ENCODE measurements around the gene LRCOL1.

GRCh38 chr12:132621657-132622435, 11.5 kb upstream of the LRCOL1 start:
- TF ChIP-seq ZZZ3 (IDR thresholded peaks at IDR 0.05; ENCODE audit: control insufficient read depth, insufficient read length, low read depth), result no peak
- no peak for TF ChIP-seq POLR2AphosphoS5 (IDR thresholded peaks at IDR 0.05; ENCODE audit: low read length)
- TF ChIP-seq HDAC2 (IDR thresholded peaks at IDR 0.05), result no peak
- no peak for TF ChIP-seq CTCF (IDR thresholded peaks at IDR 0.05 in 2 of 3, conservative IDR thresholded peaks at IDR 0.05 in 1 of 3; ENCODE audit: control insufficient read depth in 2 of 3, extremely low read depth in 1 of 3, insufficient read depth in 1 of 3, low read depth in 3 of 3, low read length in 3 of 3)
- TF ChIP-seq SREBF2 (IDR thresholded peaks at IDR 0.05; ENCODE audit: low read length), result no peak
- no peak for TF ChIP-seq NFXL1 (IDR thresholded peaks at IDR 0.05; ENCODE audit: borderline replicate concordance)
- no peak for TF ChIP-seq JUND (IDR thresholded peaks at IDR 0.05; ENCODE audit: low read depth, low read length)
- TF ChIP-seq BCL3 (IDR thresholded peaks at IDR 0.05; ENCODE audit: borderline replicate concordance, insufficient read depth, low read depth, low read length, poor library complexity, severe bottlenecking), result no peak
- TF ChIP-seq ZNF274 (IDR thresholded peaks at IDR 0.05; ENCODE audit: insufficient read depth, insufficient read length), result no peak
- TF ChIP-seq STAT3 (IDR thresholded peaks at IDR 0.05; ENCODE audit: low read depth, low read length), result no peak
- no peak for TF ChIP-seq TBL1XR1 (IDR thresholded peaks at IDR 0.05; ENCODE audit: low read depth, low read length)
- TF ChIP-seq TCF7 (IDR thresholded peaks at IDR 0.05; ENCODE audit: borderline replicate concordance), result no peak
- TF ChIP-seq IRF3 (IDR thresholded peaks at IDR 0.05), result no peak
- 0 out of 2 replicates have a peak, but pooled peaks have one; percentile 22 for TF ChIP-seq POLR2A (IDR thresholded peaks at IDR 0.05; ENCODE audit: low read depth, low read length)
